G401.6 (cell line): Measurements from ENCODE around the gene KRT74.

Experiments used
- FAIRE-seq: peaks from 2 replicates; lab custom pipeline; 2012; peaks lifted over from hg19 to GRCh38; lab: Jason Lieb, UNC

Gene KRT74

DNA sequence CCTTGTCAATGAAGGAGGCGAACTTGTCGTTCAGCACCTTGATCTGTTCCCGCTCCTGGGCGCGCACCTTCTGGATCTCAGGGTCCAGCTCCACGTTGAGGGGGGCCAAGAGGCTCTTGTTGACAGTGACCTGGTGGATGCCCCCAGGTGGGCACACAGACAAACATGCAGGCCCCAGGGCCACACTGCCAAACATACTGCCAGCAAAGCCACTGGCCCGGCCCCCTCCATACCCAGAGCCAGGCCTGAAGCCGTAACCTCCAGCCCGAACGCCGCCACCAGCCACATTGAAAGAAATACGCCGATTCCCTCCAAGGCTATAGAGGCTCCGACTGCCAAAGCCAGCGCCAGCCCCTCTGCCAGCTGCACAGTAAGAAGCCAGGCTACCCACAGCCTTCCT lies 337 bp downstream of the KRT74 start:
- FAIRE-seq = no peak

DNA sequence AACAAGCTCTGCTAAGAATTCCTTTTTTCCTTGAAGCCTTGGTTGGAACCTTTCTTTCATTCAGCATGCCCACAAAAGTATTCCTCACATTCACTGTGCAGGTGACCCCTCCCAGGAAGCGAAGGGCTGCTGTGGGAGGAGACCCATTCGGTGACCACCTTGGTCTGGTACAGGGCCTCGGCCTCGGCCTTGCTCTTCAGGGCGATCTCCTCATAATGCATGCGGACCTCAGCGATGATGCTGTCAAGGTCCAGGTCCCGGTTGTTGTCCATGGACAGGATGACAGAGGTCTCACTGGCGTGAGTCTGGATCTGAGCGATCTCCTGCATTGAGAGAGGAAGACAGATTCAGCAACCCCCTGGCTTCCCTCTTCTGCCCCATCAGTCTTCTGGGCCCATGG lies 3.1 kb downstream of the KRT74 start:
- FAIRE-seq = no peak

- no peak for FAIRE-seq
Measured at GRCh38 chr12:52568111-52568510, 5.5 kb downstream of the KRT74 start.

GRCh38 chr12:52566847-52567291 lies 6.8 kb downstream of the KRT74 start:
- no peak for FAIRE-seq

GRCh38 chr12:52564582-52564981 lies 9.1 kb downstream of the KRT74 start:
- FAIRE-seq = no peak

DNA sequence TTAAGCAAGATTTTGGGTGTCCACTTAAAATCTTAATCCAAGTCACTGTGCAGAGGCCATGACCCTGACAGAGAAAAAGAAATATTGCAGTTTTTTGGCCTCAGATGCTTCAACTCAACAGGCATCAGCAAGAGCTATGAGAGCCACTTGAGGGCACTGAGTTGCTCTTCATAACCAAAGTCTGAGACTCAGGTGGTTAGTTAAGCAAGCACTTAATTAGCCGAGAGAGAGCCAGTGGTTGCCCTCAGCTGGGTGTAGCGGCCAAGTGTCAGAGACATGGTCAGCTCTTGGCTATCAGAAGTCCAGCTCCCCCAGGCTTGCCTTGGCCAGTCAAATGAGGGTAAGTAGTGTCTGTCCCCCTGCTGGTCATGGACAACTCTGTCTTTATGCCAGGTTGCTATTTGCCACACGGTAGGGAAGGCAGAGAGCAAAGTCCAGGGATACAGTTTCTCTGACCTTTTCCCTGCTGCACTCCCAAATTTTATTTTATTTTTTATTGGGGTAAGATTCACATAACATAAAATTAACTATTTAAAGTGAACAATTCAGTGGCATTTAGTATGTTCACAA lies 11.7 kb downstream of the KRT74 start:
- FAIRE-seq = no peak

DNA sequence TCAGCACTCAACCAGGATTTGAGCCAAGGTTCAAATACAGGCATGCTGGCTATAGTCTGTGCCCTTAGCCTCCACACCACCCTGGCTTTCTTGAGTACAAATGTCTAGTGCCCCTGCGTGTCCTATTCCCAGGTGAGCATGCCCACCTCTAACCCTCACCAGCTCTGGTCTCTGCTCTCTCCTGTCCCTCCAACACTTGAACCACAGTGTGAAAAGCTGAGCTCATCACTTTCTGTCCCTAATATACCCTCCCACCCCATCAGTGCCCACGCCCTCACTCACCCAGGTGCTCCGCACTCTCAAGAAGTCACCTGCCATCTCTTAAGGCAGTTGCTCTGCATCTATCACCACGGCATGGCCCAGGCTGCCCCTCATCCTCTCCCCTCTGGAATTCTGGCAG lies 13.7 kb downstream of the KRT74 start:
- FAIRE-seq = no peak

- no peak for FAIRE-seq
Measured at GRCh38 chr12:52558781-52559445, 14.7 kb downstream of the KRT74 start.

- FAIRE-seq = no peak
Measured at GRCh38 chr12:52557476-52557875, 16.2 kb downstream of the KRT74 start.

DNA sequence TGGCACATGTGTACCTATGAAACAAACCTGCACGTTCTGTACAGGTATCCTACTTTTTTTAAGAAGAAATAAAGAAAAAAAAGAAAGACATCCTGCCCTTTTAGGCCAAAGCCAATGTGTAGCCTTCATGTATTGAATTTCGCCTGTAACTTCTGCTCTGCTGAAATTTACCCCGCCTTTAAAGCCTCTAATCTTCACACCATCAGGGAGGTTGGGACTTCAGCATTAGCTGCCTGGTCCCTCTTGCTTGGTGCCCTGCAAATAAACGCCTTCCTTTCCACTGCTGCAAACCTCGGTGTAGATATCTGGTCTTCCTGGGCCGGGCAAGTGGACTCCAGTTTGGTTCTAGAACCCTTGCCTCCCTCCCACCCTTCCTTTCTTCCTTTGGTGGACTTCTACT lies 18.1 kb downstream of the KRT74 start:
- FAIRE-seq = no peak

- FAIRE-seq = no peak
Measured at GRCh38 chr12:52552681-52553195, 20.9 kb downstream of the KRT74 start, which contains the start of gene KRT71. Gene KRT71, minus strand, starts transcription at chr12:52553145. Its CDS starts 68 bp downstream, at chr12:52553077.

DNA sequence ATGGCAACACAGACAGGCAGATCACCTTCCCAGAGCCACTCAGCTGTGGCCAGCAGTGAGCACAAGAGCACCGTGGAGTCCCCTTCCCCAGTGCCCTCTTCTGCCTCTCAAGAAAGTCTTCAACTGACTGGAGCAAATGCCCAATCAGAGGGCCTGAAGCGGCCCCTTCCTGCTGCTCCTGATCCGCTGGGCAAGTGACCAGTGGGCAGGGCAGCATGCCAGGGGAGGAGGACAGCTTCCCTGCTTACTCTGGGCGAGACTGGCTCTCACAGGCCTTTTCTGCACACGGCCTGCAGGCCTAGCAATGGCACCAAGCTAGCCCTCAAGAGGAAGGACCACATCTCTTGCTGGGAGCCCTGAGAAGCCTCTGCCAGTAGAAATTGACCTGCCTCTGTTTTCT lies 21.6 kb downstream of the KRT74 start:
- FAIRE-seq = no peak

DNA sequence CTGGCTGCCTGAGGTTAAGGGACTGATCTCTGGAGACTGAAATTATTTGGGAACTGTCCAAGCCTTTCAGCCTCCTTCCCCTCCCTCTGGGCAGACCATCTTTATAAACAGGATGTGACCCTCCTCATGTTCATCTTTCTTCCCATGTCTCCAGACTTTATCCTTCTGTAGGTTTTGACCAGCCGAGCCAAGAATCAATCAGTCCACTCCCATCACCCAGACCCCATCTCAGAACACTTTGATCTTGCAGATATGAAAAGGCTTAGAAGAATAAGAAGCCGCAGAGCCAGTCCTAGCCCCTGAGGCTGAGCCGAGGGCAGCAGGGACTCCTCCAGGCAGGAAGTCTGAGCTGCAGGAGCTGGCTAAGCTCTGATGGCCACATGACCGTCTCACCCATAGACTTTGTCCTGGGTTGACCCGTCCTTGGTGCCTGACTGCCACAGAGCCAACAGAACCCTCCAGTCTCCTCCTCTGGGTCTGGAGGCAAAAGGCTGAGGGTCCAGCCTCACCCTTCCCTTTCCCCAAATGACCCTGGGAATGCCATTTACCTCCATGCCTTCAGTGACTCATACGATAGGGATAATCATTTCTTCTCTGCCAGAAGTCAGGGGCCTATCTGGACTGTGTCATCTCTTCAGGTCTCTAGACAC lies 22.3 kb downstream of the KRT74 start:
- no peak for FAIRE-seq

GRCh38 chr12:52546126-52546525 lies 27.5 kb downstream of the KRT74 start:
- no peak for FAIRE-seq

- no peak for FAIRE-seq
Measured at GRCh38 chr12:52543985-52544883, 29.4 kb downstream of the KRT74 start.

DNA sequence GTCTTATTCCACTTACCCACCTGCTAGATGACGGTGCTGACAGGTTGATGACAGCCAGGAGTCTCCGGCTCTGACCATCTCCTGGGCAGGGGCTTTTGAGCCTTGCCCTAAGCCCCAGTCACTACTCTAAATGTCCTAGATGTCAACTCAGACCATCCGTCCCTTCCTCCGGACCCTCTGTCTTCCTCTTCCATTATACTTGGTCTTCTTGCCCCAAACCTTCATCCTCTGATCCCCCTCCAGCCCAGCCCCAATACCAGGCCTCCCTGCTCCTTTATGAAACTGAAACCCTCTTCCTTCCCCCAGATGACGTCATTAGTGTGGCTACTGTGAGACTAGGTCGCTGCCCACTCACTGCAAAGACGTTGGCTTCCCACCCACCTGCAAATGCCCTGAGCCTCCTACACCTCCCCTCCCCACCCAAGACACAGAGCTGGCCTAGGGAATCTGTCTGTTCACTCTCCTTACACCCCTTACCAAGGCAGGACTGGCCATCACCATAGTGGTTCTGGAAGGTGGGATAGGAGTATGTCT lies 30.8 kb downstream of the KRT74 start:
- FAIRE-seq = no peak

DNA sequence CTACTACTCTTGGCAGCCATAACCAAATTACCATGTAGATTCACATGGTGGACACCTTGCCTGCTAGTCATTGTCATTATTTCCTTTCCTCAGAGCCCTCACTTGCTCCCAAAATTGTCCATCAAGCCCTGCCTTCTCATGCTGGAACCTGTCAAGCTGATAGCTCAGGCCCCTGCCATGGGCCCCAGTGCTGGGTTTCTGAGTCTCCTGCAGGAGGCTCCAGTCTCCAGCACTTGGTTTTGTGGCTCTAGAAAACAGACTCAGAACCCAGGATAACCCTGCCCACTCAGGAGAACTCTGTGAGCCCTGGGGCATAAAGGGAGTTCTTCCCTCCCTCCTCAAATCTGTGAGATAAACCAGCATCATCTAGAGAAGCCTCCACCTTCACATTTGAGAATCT lies 31.5 kb downstream of the KRT74 start:
- no peak for FAIRE-seq

- FAIRE-seq = no peak
Measured at GRCh38 chr12:52541709-52542108, 31.9 kb downstream of the KRT74 start.

DNA sequence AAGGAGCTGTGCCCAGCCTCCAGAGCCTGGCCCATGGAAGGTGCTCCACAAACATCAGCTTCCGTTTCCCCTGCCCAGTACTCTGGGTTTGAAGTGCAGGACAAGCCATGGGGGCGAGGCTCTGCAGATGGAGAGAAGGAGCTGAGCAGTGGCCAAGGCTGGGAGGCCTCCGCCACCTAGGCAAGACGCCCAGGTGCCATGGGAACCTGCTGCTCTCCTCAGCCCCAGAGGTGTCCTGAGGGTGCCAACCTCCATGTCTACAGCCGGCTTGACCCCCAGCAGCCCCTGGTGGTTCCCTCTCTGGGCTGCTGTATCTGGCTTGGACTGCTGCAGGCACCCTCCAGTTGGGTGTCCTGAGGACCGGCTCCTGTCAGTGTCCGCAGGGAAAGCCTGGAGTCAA lies 33.1 kb downstream of the KRT74 start:
- FAIRE-seq = no peak

GRCh38 chr12:52539821-52540173 lies 33.8 kb downstream of the KRT74 start:
- no peak for FAIRE-seq

DNA sequence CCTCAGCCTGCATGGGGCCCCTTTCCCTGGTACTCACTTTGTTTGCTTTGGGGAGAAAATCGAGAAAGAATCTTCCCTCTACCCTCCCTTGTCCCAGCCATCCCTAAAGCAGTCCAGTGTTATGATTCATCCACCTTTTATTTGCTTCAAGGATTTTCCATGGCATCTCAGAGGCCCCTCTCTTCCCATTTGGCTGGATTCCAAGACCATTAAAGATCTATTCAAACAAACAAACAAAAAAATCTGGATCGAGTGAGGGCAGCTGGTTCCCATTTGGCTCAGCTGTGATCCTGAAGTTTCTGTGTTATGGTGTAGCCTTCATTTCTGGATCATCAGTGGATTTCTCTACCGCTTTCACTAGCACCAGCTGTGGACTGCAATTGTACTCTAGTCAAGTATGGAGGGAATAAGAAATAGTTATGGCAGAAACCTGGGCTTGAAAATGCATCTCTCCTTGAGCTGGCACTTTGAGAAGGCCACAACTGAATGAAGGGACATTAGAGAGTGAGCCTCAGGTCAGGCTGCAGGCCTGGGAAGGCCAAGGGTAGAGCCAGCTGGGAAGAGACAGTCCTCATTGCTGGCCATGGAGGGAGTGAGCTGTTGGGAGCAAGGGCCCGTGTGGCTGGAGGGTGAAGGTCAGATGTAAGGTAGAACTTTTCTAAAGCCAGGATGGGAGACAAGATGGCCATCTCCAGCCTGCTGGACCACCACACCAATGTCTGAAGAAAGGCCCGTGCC lies 34.4 kb downstream of the KRT74 start:
- no peak for FAIRE-seq

GRCh38 chr12:52537101-52537500 lies 36.5 kb downstream of the KRT74 start:
- no peak for FAIRE-seq
